OCI-M1 (cell line): Measurements from ENCODE around the gene RFC4.

Experiments used
- DNase-seq: peaks from one replicate; lab custom pipeline; 2025; lab: John Stamatoyannopoulos, UW

RFC4 gene

GRCh38 chr3:186743666-186744065 is 62.6 kb downstream of the RFC4 start:
- DNase-seq: no peak

DNA sequence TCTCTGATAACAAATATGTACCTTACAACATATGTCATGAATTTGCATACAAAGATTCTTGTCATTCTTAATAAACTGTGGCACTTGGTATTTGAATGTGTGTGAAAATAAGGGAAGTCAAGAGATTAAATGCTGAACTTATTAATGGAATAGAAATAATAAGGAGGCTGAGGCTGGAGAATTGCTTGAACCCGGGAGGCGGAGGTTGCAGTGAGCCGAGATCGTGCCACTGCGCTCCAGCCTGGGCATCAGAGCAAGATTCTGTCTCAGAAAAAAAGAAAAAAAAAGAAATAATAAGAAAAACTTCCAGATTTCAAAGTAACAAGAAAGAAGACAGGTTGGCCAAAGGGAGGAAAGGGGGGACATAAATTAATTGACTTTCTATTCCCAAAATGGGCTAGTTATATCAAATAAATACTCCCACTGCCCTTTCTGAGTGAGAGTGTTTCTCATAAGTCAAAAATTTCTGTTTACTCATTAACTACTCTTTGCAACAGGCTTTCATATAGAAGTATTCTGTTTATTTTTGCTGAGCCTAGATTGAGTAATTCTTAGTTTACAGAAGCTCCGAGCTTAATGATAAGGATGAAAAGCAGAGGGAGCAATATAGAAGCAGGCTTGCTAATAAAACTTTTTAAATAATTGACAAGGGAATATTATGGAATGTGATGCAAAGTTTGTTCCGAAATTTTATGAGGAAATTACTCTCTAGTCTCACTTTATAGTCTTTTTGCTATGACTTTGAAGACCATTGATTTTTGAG is 63.5 kb downstream of the RFC4 start:
- no peak for DNase-seq
